ENCODE data around the gene SRP68.
"Not testable (repeated sequence)": the region's sequence is repeated elsewhere in the genome, so short reads cannot be mapped to it uniquely, and the experiment has no call there.

Gene SRP68

DNA sequence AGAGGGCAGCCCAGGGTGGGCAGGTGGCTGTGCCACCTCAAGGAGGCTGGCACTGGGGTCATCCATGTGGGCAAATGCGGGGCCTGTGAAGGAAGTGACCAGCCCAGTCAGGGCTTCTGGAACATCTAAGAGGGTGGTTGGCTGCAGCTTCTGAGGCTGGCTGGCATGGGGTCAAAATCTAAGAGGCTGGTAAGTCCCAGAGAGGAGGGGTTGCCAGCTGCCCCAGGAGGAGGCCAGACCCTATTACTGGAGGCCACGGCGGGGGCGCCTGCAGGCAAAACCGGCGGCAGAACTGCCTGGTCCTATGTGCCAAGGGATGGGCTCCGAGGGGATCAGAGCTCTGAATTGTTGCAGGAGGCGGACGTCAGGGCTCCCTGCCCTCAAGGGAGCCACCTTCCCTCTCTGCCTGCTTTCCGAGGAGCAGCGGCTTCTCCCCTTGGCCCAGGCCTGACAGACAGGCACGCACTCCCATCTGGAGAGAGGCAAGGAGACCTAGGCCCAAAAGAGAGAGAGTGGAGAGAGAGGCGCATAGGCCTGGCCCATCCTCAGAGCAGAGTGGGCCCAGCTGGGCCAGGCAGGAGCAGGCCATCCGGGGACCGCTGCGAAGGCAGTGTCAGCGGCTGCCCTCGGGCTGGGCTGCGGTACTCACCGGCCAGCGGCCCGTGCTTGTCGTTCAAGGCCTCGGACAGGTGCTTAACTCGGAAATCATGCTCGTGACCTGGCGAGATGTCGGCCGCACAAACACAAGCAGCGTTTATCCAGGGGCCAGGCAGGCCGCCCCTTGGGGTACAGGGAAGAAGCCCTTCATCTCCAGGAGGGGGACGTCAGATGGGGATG lies 17.6 kb upstream of the SRP68 start:
- DNase-seq (ENCODE audit: low read depth) = no peak

DNA sequence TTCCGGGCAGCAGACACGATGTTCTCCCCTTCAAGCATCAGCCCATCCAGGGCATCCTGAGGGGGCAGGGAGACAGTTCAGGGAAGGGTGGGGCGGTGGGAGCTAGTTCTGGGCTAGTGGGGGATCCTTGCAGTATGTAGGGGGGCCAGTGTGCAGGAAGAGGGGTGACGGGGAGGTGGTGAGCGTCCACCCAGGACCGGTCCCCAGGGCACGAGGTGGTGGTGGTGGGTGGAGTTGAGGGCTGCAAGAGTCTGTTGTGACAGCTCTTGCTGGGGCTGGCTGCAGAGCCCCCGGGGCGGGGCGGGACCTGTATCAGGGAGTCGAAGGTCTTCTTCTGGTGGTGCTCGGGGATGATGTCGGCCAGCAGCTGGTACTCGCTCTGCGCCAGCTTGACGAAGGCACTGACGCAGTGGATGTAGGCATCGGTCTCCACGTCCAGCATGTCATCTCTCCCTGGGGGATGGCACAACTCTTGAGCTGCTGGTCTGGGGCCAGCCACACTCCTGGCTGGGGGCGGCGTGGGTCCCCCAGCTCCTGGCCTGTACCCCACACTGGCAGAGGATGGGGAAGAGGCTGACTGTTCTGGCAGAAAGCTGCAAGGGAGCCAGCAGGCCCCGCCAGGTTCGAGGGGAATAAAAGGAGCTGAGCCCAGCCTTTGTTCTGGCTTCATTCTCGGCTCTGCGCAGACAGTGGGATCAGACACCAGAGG lies 16.7 kb upstream of the SRP68 start:
- no peak for DNase-seq (ENCODE audit: low read depth)

DNA sequence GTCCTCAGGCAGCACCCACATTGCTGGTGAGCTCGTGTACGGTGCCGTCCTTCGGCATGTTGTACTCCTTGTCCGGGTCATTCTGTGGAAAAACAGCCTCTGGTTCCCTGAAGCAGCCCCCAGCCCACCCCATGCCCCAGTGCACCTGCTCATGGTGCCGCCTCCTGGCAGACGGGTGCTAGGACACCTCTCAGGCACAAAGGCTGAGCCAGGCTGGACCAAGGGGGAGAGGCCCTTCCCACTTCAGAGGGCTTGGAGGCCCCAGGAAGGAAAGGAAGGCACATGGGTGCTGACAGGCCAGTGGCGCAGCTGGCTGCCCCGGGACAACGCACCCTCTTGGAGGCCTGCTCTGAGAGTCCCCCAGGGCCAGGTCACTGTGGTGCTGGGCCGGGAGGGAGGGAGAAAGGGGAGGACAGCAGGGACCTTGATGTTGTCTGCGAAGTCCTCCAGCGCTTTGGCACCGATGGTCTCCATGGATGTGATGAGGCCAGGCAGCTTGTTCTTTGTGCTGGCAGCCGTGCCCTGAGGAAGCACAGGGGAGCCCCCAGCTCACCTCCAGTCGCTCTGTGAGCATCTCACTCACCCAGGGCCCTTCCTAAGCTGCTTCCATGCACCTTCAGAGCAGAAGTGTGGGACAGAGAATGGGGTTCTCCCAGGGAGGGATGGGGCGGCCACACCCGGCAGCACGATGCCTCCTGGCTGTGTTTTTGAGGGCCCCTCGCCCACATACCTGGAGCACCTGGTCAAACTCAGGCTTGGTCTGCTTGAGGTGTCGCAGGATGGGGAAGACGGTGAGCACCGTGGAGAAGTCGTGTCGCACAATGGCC lies 15.9 kb upstream of the SRP68 start:
- DNase-seq (ENCODE audit: low read depth) = no peak

DNA sequence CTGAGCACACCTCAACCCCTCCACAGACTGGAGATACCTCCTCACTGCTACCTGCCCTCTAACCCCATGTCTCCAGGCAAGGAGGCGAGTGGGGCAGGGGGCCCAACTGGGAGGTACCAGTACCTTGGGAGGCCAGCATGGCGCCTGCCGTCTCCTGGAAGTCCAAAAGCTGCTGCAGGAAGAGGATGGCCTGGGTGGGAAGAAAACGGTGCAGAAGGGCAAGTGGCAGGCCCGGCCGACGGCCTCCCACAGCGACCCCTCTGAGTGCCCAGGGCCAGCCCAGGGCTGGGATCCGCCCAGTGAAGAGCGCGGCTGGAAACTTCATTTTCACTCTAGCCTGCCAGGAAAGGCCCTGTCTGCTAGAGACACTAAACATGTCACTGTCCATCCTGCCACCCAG lies 15.2 kb upstream of the SRP68 start:
- DNase-seq (ENCODE audit: low read depth) = no peak

DNA sequence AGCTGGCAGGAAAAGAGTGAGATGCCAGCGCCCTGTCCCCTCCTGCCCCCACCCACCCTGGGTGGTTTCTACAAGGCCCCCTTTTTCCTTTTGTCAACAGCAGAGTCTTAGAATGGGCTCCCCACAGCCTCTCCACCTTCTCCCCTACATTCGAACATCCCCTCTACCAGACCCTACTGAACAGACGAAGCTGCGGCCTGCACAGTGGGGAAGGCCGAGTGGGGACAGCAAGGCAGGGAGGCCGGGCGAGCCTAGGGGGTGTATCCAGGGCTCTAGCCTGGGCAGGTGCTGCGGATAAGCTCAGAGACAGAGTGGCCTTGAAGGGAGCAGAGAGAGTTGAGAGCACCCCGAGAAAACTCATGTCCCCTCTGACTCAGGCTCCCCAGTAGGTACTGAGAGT lies 14.1 kb upstream of the SRP68 start:
- no peak for DNase-seq (ENCODE audit: low read depth)

DNA sequence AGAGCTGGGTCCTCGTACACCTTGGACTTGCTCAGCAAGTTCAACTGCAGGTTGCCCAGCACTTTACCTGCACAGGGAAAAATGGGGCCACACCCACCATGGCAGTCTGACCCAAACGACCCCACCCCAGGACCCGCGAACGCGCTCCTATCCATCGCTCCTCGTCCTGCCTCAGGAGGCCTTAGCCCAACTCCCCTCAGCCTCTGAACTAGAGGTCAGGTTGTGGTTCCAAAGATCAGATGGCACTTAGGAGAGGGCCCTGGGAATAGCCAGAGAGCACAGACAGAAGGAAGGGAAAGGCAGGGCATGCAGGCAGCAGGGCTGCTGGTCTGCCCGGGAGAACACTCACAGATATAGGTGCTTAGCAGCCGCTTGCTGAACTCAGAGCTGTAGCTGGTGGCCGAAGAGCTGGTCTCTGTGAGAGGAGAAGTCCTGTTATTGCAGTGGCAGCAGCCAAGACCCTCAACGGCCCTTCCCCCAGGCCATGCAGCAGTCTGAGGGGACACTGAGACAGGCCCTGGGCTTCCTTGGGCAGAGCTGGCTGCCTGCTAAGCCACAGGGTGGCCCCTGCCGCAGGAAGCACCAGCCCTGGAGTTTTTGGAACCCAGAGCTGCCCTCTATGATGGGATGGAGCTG lies 13.5 kb upstream of the SRP68 start:
- no peak for DNase-seq (ENCODE audit: low read depth)

DNA sequence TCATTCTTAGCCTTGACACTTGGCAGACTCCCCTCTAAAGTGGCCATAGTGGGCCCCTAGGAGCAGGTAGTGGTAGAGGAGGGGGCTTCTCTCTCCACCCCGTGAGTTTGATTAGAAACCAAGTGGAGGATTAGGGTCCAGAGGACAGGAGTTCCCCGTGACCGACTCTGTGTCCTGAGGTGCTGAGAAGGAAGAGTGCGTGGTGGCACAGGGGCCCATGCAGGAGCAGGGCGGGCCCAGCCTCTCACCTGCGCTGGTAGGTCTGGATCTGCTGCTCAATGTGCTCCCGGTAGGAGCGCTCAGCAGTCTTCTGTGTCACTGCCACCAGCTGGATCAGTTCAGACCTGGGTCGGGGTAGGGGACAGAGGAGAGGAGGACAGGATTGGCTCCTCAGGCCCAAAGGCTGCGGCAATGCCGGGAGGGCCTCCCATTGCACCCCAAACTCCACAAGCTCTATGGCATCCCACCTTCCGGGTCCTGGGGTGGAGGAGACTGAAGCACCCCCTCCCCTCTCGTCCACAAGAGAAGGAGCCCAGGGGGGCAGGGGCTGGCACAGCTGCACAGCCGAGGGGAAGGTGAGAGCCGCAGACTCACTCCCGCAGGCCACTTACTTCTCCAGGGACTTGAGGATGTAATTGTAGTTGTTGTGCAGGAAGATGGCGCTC lies 12.9 kb upstream of the SRP68 start:
- DNase-seq (ENCODE audit: low read depth) = no peak

DNA sequence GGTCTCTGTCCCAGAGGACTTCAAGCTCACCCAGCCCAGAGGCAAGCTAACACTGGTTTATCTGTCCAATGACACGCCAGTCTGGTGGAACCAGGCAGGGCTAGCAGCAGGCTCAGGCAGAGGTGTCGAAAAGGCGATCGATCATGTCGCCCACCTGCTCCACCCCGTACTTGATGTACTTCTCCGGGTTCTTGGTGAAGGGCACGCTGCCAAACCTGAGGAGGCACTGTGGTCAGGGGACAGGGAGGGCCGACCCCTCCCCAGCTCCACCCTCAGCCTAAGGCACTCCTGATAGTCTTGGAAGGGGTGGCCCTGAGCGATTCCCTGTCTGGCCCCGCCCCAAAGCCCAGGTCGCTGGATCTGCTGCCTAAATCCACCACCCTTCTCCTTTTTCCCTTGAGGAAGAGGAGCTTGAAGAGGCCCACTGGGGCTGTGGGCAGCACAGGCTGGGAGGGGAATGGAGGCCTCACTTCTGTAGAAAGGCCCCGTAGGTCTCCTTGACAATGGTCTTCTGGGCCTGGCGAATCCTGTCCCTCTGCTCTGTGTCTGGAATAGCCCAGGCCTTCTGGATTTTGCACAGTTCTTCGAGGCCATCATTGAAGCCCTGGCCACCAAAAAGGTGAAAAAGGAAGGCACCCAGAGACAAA lies 11.3 kb upstream of the SRP68 start:
- no peak for DNase-seq (ENCODE audit: low read depth)

DNA sequence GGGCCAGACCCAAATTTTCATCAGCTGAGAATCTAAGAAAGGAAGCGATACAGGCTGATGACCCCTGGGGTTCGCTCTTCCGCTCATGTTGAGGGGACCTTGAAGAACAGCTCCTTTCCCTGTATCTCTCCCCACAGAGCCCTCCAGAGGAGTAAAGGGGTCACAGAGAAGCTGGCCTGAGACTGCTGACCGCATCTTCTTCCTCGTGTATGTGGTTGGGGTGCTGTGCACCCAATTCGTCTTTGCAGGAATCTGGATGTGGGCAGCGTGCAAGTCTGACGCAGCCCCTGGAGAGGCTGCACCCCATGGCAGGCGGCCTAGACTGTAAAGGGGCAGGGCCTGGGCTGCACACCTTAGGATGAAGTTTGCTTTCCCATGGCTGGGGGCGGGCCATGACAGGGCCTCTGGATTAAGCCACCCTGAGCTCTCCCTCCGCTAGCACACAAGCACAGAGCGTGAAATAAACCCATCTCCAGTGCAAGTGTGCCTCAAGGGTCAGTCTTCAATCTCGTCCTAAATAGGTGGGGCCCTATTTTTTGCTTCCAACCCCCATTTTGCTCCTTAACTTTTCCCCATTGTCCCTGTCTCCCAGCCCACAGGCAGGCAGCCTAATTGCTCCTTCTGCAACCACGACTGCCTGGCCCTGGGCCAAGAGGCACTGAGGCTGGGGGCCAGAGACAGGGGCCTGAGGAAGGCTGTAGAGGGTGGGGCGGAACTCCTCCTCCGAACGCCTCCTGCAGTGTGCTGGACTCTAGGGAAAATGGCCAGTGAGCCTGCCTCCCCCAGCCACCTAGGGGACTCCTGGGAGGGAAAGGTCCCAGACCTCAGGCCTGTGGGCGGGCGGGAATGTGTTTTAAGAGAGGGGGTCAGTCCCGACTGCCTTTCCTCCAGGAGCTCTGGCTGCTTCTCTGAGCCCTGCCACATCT lies 10.3 kb upstream of the SRP68 start:
- DNase-seq (ENCODE audit: low read depth) = no peak

DNA sequence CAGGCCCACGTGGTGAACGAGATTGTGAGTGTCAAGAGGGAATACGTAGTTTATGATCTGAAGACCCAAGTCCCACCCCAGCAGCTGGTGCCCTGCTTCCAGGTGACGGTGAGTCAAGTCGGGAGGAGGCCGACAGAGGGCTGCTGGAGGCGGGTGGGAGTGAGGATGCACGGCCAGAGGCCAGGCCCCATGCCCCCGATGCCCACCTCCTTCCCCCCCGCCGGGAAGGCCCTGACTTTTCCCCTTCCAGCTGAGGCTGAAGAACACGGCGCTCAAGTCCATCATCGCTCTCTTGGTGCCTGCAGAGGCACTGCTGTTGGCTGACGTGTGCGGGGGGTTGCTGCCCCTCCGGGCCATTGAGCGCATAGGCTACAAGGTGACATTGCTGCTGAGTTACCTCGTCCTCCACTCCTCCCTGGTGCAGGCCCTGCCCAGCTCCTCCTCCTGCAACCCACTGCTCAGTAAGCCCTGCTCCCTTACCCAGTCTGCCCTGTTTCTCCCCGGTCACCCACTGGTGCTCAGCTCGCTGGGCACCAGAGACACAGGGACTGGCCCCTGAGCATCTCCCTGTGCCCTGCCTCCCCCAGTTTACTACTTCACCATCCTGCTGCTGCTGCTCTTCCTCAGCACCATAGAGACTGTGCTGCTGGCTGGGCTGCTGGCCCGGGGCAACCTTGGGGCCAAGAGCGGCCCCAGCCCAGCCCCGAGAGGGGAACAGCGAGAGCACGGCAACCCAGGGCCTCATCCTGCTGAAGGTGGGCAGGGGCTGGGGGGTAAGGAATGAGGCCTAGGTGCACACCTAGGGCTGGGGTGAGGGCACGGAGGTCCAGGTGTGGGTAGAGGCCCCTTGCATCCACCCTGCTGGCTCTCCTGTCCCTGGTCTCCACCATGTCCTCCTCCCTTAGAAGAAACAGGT lies 9.2 kb upstream of the SRP68 start:
- no peak for DNase-seq (ENCODE audit: low read depth)

DNA sequence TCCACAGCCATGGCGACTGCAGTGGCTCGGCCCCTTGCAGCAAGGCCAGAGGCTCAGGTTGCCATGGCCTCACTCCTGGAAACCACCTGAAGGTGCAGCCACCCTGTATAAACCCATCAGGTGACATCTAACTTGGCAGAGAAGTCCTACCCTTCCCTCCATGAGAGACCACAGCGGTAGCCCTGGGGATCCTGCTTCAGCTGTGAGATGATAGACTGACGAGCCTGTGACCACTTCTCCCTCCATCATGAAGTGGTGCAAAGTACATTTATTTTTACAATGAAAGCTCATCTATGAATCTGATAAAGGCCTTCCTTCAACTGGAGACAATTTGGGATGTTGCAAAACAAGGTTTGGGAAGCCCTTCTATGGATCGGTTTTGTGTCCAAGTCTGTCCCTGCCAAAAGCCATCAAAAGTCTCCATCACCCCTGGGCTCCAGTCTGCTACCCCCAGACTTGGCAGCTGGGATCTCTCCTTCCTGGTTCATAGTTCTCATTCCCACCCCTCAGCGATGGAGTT lies 8.5 kb upstream of the SRP68 start:
- DNase-seq (ENCODE audit: low read depth) = no peak

DNA sequence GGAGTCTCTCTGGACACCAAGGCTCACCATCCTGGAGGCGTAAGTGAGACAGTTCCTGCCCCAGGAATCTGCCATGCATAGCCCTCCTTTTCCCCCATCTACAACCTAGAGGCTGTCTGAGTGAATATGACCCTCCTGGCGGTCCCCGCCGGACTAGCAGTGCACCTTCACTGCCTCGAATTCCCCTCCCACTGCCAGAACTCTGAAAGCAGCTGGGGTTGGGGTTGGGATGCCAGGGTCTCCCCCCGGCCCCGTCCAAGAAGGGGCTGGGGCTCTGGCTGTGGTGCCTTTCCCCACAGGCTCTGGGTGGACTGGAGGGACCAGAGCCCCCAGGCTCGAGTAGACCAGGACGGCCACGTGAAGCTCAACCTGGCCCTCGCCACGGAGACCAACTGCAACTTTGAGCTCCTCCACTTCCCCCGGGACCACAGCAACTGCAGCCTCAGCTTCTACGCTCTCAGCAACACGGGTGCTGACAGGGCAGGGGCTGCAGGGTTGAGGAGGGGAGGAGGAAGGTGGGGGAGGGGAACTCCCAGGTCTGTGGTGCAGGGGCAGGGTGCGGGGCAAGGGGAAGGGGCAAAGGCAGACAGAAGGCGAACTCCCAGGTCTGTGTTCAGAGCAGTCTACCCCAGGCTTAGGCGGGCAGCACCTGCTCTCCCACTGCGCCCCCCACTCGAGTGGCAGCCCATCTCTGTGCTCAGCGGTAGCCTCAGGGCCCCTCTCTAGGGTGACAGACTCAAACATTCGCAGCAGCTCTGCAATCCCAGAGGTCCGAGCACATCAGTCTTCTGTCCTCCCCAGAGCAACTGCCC lies 7.8 kb upstream of the SRP68 start:
- DNase-seq (ENCODE audit: low read depth) = no peak

DNA sequence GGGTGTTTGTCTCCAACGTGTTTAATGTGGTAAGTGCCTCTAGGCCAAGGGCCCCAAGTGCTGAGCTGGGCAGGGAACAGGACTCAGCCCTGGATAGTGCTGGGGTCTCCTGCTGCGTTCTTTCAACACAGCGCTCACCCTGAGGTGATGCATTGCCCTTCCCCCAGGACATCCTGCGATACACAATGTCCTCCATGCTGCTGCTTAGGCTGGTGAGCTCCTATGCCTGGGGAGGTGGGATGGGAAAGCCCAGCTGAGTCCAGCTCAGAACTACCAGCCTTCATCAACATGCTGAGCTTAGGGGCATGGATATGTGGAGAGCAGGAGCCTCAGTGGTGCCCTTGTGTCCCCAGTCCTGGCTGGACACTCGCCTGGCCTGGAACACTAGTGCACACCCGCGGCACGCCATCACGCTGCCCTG lies 7.2 kb upstream of the SRP68 start:
- no peak for DNase-seq (ENCODE audit: low read depth)

DNA sequence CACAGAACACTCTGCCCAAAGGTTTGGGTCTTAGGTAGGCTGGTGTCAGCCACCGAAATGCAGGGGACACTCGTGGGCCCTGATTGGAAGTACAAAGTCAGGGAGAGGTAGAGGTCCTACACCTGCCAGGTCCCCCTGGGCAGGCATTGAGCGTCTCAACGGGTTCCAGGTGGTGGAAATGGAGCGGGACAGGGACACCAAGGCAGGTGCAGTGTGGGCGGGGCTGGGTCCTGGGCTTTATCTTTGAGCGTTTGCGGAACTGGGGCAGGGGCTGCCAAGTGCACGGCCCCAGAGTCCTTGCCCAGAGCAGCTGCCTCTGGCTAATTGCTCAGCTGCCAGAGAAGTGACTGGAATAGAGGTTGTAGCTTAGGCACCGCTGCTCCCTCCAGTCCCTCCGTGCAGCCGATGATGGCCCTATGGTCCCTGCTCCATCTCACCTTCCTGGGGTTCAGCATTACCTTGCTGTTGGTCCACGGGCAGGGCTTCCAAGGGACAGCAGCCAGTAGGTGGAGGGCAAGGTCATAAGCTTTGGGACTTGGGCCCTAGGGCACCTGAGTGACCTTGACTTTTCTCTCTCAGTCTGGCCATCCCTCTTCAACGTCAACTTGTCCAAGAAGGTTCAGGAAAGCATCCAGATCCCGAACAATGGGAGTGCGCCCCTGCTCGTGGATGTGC lies 6.7 kb upstream of the SRP68 start, which contains the start of gene ZACN:
Gene ZACN, plus strand, starts transcription at position 323 of the 675 bp plus-strand sequence. Its CDS starts 83 bp downstream, at position 406.
- no peak for DNase-seq (ENCODE audit: low read depth)

DNA sequence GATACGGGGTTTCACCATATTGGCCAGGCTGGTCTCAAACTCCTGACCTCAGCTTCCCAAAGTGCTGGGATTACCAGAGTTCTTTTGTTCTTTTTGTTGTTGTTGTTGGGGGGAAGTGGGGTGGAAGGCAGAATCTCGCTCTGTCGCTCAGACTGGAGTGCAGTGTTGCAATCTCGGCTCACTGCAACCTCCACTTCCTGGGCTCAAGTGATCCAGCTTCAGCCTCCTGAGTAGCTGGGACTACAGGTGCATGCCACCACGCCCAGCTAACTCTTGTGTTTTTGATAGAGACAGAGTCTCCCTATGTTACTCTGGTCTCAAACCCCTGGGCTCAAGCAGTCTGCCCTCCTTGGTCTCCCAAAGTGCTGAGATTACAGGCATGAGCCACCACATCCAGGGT lies 6.1 kb upstream of the SRP68 start:
- not testable (repeated sequence) for DNase-seq (ENCODE audit: low read depth)

DNA sequence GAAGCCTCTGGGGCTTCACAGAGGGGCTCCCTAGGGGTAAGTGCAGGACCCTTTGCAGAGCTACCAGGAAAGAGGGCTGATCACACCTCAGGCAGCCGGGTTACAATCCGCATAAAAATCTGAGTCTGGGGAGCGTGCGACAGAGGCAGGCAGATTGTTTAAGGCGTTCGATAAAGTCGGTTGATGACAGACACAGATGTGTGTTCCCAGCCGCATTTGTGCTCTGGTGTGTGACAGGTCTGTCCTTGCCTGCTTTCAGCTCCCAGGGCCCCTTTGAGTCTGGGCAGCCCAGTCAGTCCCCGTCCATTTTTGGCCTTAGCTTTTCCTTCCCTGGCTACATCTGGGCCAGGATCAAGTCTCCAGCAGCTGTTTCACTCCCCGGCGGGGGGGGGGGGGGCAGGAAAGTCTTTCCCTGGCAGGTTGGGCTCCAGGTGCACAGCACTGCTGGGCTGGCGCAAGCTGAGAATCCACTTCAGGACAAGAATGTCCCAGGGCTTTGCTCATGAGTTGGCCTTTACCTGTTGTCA lies 5.3 kb upstream of the SRP68 start:
- no peak for DNase-seq (ENCODE audit: low read depth)

All from iris pigment epithelial cell (primary cell).